ENCODE measurements around the gene NXNL2.

NXNL2 gene

GRCh38 chr9:88551546-88552137, 16.7 kb downstream of the NXNL2 start:
- ChIA-PET POLR2A (no interaction called here), CTCF (no interaction called here)
- no peak for DNase-seq (ENCODE audit: extremely low spot score)
- TF ChIP-seq CTCF (IDR thresholded peaks at IDR 0.05; ENCODE audit: control extremely low read depth, extremely low read depth, low read depth, missing control alignments): no peak

GRCh38 chr9:88553350-88553749, 18.4 kb downstream of the NXNL2 start:
- POLR2A ChIA-PET: no interaction called here
- no peak for TF ChIP-seq CTCF (IDR thresholded peaks at IDR 0.05; ENCODE audit: control extremely low read depth, extremely low read depth, low read depth, missing control alignments)
- CTCF ChIA-PET: no interaction called here
- DNase-seq (ENCODE audit: extremely low spot score): no peak

GRCh38 chr9:88555268-88555980, 20.4 kb downstream of the NXNL2 start:
- POLR2A ChIA-PET: no interaction called here
- no peak for DNase-seq (ENCODE audit: extremely low spot score)
- CTCF ChIA-PET: interaction anchor here (1.7 kb wide), 1 partner anchor 13 kb away, joined by 5 read pairs; no protein-coding TSS in a partner anchor
- no peak for TF ChIP-seq CTCF (IDR thresholded peaks at IDR 0.05; ENCODE audit: control extremely low read depth, extremely low read depth, low read depth, missing control alignments)

GRCh38 chr9:88559661-88560060, 24.7 kb downstream of the NXNL2 start:
- no peak for DNase-seq (ENCODE audit: extremely low spot score)
- ChIA-PET CTCF (interaction anchor here (1.2 kb wide), 1 partner anchor 16 kb away, joined by 3 read pairs; no protein-coding TSS in a partner anchor), POLR2A (no interaction called here)
- no peak for TF ChIP-seq CTCF (IDR thresholded peaks at IDR 0.05; ENCODE audit: control extremely low read depth, extremely low read depth, low read depth, missing control alignments)

GRCh38 chr9:88567870-88568269, 32.9 kb downstream of the NXNL2 start:
- ChIA-PET POLR2A (no interaction called here), CTCF (interaction anchor here (1.2 to 1.8 kb wide), 2 partner anchors 13 to 616 kb away, joined by 3 to 5 read pairs; no protein-coding TSS in a partner anchor)
- no peak for TF ChIP-seq CTCF (IDR thresholded peaks at IDR 0.05; ENCODE audit: control extremely low read depth, extremely low read depth, low read depth, missing control alignments)

GRCh38 chr9:88571419-88571818, 36.4 kb downstream of the NXNL2 start:
- no peak for TF ChIP-seq CTCF (IDR thresholded peaks at IDR 0.05; ENCODE audit: control extremely low read depth, extremely low read depth, low read depth, missing control alignments)
- POLR2A ChIA-PET: no interaction called here
- CTCF ChIA-PET: interaction anchor here (0.9 kb wide), 1 partner anchor 13 kb away, joined by 3 read pairs; no protein-coding TSS in a partner anchor
- no peak for DNase-seq (ENCODE audit: extremely low spot score)

More at GRCh38 chr9:88567870-88568269, 32.9 kb downstream of the NXNL2 start:
- peak; percentile 38 for DNase-seq (ENCODE audit: extremely low spot score)
